GM19328 (cell line): Measurements from ENCODE around the gene VAC14.
"Not testable (repeated sequence)": the region's sequence is repeated elsewhere in the genome, so short reads cannot be mapped to it uniquely, and the experiment has no call there.

Experiments used
- ATAC-seq: cut with Tn5 transposase; IDR thresholded peaks from one replicate; pipeline ENCODE4 v1.9.1; 2021; ENCODE audit warnings: mild to moderate bottlenecking, moderate library complexity; ENCODE audit not compliant: unreplicated experiment

The VAC14 gene

DNA sequence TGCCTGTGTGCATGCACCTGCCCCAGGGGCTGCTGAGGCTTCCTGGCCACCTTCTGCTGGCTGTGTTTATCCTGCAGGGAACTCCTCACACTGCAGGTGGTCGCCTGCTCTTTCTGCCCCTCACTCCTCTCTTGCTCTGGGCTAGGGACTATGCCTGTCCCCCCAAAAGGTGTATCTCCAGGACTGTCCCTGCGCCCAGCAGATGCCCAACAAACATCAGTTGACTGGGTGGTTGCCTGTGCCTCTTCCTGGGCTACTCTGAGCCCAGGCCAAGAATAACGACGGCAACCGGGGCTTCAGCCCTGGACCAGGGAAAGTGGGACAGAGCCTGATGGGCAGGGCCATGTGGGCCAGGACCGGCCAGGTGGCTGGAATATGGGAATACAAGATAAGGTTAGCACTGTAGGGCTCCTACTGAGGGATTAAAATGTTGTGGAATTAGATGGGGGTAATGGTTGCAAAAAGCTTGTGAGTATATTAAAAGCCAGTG, 55.4 kb downstream of the VAC14 start:
- no peak for ATAC-seq

DNA sequence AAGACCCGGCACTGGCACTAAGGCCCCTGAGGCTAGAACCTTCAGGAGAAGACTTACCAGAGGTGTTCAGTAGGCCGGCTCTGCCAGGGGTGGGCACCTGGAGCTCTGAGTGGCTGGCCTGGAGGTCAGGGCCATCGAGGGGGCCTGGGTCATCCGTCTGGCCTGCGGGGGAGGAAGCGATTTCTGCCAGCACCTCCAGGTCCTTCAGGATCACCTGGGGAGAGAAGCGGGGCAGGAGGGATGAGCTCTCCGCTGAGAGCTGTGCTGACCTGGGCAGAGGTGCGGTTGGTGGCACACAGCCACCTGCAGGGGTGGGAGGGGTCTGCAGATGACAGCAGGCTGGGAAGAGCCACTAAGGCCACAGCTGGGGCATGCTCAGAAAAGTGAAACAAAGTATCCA, 56.6 kb downstream of the VAC14 start:
- ATAC-seq = no peak

DNA sequence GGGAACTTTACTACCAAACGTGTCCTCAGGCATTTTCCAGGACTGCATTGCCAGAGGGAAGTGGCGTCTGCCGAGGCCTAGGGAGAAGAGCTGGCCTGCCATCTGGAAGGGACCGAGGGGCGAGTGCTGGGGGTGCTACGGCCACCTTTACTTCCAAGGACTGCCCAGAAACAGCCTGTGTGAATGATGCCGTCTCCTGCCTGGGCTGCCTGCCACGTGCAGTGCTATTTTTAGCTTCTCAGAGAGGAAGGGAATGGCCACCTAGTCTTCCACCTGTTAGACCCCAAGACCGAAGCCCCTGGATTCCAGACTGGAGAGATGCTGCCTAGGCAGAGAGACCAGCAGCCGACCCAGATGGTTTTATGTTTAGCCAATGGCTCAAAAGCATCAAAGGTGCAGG, 57.2 kb downstream of the VAC14 start:
- ATAC-seq = no peak

DNA sequence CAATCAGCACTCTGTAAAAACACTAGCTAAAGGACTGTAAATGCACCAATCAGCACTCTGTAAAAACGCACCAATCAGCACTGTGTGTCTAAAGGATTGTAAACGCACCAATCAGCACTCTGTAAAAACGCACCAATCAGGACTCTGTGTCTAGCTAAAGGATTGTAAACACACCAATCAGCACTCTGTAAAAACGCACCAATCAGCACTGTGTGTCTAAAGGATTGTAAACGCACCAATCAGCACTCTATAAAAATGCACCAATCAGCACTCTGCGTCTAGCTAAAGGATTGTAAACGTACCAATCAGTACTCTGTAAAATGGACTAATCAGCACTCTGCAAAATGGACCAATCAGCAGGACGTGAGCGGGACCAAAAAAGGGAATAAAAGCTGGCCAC, 58.0 kb downstream of the VAC14 start:
- ATAC-seq = not testable (repeated sequence)

DNA sequence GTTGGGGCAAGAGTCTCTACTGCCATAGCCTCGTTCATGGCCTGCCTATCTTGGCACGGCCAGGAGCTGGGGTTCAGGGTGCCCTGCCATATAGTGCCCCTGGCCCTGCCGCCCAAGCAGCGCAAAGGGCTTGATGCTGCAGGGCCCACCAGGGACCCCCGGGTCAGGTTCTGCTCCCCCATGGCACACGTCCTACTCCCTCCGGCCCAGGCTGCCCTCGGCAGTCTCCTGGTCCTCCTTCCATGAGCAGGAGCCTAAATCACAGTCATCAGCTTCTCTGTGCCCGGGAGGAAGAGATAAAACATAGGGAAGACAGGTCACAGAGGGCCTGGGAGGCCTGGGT, 59.2 kb downstream of the VAC14 start:
- no peak for ATAC-seq

DNA sequence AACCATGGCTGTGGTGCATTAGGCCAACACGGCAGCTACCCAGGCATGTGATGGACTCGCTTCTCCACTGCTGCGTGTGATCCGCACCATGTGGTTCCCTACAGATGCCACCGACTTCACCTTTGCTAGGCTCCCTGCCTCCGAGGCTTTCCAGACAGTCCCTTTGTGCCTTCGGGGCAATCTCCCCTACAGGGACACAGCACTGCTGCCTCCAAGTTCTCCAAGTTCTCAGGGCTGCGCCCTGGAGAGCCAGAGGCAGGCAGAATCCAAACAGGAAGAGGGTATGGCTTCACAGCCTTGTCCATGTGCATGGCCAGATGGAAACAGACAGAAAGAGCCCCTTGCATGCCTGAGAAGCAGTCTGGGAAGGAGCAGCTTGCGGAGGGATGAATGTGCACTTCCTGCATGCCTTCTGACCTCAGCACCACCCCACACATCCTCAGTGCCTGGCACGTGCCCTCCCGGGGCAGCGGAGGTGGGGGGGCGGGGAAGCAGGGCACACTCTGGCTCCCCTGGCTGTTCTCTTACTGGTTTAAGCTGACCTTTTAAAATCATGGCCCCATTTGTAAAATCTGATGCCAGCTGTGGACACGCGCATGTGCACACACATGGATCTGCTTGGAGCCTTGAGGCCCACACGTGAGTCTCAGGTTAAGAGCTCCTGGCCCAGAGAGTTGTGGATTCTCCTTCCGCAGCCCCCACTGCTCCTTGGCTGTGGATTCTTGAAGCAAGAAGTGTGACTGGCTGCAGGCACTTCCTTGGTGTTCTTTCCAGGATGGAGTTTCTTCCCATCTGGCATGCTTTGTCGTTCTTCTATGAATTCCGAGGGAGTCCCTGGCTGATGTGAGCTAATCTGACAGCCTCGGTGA, 59.8 kb downstream of the VAC14 start:
- ATAC-seq = no peak

DNA sequence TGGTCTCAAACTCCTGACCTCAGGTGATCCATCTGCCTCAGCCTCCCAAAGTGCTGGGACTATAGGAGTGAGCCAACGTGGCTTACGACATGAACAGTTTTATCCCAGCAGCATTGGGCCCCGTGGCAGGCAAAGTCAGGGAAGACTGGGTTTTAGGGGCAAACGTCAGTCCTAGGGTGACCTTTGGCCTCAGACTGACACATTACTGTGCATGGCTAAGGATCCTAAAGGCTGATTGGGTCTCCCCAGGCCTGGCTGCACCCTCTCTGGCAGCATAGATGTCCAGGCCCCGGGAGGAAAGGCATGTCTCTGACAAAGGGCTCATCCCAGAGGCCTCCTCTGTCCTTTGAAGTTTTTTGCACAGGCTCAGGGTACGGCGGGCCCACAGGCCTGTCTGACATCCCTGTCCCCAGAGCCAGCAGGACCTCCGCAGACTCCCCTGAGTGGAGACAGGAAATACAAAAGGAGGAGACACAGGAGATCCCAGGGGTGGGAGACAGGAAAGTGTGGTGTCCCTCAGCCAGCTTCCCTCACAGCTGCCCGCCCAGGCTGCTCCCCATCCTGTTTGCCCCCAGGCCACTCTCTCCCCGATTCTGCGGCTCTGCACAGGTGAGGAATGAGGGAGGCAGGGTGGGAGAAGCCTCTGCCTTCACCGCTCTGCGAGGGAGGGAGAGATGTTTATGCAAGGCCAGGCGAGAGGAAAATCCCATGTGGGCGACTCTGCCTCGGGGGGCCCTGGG, 60.6 kb downstream of the VAC14 start:
- no peak for ATAC-seq

DNA sequence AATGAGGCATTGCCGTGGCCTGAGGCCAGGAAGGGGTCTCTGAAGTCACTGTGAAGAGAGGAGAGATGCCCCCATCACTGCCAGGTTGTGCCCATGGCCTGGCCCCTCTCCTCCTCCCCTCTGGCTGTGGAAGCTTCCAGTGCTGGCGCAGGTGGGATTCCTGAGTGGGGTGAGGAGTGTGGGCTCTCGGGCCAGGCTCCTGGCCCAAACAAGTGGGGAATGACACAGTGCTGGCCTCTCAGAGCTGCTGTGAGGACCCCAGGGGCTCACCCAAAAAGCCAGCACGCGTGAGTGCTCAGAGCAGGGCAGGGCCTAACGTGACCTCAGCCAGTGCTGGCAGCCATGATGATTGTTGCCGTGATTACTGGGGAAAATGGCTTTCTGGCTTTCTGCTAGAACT, 61.6 kb downstream of the VAC14 start:
- no peak for ATAC-seq

DNA sequence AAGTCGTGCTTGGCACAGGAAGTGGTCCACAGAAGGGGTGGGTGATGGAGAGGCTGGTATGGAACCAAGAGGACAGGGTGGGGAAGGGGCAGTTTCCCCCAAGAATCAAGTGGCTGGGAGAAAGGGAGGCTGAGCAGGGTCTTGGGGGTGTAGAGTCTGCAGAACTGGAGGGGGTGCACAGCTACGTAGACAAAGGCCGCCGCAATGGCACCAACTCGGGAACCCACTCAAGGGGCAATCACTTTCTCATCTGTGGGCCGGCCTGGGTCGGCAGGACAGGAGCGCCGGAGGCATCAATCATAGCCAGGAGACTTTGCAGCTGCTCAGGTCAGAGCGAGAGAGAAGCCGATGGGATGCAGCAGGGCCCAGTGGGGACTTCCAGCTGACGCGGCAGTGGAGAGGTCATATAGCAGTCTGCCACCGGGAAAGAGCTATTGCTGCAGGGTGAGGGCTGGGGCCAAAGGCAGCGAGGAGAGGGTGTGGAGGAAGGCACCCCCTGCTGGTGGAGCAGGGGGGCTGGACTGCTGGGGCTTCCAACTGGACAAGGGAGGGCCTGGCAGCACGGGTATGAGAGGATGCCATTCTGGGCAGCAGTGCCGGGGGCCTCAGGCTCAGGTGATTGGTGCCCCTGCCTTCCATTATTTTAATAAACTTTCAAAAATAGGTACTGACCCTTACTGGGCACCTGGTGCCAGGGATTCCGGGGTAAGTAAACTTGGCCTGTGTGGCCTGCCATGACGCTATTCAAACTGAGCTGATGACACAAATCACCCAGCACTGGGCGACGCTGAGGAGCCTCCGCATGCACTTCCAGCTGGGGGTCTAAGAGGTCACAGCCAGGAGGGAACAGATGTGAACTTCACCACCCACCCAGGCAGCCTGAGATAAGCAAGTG, 62.6 kb downstream of the VAC14 start:
- ATAC-seq = no peak

DNA sequence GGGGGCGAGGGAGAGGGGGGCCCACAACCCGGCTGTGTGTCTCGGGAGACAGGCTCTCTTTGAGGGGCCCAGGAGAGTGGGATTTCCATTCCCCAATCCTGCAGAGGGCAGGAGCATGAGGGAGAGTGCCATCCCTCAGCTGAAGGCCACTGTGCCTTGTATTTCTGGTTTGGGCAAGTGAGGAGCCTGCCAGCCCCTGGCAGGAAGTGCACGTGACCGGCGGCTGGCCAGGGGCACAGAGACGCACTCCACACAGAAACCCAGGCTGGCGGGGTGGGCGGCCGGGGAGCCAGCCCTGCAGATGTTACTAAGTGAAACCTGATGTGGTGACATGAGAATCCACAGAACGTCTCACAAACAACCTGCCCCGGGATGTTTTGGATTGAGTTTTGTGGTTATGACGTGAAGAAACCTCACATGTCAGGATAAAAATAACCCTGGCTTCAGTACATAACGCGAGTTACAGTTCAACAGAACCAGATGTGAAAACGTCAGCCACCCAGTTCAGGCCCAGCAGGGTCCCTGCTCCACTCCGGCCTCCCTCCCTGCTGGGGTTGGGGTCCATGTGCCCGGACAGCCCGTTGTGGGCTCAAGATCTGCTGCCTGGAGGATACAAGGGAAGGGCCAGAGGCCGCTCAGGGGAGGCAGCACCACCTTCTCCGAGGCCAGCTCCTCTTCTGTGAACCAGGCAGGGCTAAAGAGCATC, 63.4 kb downstream of the VAC14 start:
- ATAC-seq = peak; percentile 85

DNA sequence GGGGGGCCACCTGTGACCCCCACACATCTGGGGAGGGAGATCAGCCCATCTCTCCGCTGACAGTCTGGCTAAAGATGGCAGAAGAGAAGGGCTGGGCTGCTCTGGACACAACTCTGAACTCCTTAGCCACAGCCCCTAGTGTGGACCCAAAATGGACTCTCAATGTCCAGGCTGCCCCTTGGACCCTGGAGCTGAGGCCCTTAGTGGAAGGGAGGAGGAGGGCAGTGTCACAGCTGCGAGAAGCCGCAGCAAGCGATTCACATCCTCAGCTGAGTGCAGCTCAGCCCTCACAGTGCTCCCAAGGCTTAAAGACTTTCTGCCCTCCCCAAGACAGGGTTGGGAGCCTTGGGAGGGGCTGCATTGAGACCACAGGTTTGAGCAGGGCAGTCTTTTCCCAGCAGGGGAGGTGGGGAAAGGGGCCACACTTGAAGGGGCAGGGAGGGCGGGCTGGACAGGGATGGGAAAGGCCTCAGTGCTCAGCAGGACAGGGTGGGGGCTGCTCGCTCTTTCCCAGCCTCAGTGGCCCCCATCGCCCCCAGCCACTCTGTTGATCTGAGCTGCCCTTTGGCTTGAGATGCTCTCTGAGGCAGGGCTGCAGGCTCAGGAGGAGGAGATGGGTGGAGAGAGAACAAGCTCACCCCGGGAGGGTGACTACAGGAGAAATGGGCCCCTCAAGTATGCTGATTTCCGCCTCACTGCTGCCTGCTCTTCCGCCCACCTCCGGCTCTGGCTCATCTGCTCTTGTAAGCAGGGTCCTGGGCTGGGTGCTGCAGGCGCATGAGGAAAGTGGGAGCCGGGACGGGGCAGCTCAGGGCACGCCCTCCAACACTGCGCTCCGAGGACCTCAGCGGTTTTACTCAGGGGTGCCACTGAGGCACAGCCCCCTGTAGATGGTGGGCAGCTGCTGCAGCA, 64.2 kb downstream of the VAC14 start:
- no peak for ATAC-seq

DNA sequence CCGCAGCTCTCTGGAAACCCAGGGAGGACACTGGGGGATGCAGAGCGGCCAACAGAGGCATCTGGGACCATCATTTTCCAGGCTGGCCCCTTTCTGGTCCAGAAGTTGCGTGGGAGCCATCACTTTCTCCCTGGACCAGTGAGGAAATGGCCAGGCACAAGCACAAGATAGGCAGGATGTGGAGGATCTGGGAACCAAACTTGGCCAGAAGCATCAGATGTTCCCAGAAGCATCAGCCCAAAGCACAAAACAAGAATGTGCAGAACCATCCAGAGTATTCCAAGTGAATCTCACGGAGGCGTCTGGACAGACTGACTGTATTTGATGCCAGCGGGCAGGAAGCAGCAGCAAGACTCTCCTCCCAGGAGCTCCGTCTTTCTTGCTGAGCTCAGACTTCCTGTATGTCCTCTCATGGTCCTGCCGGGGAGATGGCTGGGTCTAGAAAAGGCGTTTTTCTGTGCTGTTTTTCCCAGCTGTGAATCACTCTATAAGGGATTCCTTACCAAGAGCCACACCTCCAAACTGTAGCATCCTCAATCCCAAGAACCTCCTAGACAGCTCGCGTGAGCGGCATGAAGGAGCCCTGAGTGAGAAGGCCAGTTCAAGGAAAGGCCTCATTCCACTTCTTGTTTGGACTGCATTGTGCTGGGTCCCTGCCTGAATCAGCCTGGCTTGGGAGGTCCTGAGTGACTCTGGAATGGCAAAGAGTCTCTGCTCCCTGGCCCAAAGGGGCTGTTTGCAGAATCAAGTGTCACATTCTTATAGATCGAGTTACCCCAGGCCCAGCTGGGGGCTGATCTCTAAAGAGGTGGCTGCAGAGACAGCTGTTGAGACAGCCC, 65.6 kb downstream of the VAC14 start:
- no peak for ATAC-seq

DNA sequence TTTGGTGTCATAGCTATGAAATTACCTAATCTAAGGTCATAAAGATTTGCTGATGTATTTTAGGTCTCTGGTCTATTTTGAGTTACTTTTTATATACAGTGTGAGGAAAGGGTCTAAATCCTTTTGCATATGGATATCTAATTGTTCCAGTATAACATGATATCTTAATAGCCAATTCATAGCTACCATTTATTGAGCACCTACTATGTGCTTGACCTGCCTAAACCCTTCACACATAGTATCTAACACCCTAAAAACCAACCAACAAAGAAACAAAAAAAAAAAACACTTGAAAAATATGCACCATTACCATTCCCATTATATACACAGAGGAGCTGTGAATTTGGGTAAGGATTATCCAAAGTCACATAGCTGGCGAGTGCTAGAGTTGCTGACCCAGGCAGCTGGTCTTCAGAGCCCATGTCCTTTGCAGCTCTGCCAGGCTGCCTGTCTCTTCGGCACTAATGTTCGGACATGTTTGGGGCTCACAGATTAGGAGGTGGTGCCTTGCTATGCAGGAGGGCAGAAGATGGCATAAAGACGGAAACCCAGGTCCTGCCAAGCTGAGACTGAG, 66.3 kb downstream of the VAC14 start:
- ATAC-seq = no peak

DNA sequence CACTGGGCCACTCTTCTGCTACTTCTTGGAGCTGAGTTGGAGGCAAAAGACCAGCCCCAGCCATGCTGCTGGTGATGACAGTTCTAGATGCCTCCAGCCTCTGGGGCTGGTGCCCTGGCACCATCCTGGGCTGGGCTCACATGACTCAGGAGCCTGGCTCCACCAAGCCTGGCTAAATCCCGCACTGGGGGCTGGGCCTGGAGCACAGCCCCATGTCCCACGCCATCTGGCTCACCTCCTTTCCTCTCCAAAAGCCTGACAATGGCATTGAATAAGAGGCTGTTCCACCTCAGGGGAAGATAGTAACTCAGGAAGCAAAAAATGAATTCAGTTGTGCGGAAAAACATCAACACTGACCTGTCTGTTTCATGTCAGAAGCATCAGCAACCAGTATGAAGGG, 70.0 kb downstream of the VAC14 start:
- ATAC-seq = no peak

DNA sequence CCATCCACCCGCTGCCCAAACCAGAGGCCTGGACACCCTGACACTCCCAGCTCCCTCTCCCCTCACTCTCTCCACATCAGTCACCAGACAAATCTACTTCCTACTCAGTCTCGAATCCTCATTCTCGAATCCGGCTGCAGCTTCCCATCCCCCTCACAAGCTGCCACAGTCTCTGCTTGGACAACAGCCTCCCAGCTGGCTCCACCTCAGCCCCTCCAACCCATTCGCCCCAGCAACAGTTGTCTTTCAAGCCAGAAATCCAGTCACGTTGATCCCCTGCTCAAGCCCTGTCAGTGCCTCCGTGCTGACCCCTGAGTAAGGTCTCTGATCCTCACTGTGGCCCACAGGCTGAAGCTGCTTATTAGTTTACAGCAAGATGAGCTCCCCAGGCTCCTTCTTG, 70.9 kb downstream of the VAC14 start:
- no peak for ATAC-seq

DNA sequence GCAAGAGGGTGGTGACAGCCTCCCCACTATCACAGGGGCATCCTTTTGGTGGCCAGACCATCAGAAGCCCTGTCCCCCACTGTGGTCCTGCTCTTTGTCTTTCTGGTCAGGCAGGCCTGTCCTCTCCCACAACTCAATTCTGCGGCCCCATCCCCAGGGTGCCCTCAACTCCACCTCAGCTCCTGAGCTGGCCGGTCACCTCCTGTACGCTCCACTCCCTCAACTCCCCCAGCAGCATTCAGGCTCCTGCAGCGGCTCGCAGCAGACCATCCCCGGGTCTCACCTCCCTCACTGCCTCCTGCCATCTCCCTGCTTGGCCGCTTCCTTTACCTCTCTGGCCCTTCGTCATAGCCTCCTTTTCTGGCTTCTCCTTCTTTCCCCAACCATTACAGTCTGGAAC, 71.7 kb downstream of the VAC14 start:
- no peak for ATAC-seq

DNA sequence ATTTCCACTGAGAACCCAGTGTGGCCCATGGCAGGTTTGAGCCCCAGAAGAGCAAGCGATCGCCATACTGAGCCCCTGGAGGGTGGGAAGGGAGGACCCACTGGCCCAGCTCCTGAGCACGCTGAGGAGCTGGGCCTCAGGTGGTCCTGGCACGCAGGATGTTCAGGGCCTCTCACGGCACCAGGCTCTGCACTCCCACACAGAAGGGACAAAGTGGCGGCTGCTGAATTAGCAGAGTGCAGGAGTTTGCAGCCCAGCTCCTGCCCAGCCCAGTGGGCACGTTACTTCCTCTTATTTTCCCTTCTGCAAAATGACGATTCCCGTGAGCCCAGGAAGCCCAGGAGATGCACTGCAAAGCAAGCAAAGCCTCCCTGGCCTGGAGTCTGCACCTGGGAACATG, 72.8 kb downstream of the VAC14 start:
- no peak for ATAC-seq

DNA sequence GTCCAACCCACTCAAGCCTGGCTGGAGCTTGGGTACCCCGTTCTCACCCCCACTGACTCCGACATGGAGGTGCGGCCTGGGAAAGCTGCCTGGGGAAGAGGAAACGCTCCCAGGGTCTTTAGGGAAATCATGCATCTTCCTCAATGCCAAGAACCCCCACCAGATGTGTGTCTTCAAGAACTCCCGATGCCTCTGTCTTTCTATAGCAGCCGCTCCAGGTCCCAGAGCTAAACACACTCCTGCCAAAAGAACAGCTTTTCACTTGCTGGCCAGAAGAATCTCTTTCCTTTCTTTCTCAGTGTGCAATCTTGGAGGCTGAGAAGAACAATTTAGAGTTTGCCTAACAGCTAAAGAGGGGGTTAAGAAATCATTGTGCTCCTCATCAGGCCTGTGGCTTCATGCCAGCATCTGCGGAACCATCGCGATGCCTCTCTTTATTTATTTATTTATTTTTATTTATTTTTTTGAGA, 74.0 kb downstream of the VAC14 start:
- no peak for ATAC-seq
